Measurements from ENCODE around the gene CARD11.

Gene CARD11

DNA sequence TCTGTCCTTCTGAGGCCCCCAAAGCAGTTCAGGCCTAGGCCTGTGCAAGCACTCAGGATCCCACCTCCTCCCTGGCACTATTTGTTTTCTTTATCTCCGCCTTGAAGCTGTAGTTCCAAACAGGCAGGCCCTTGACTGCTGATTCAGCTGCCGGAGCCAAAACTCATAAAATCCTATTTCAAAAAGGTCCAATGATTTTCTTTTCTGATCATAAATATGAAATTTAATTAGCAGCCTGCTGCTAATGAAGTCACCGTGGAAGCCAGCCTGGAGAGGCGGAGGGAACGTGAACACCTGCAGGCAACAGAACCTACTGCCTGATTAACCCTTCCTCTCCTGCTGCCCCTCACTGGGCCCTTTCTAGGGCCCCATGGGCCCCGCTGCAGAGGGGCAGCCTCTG lies 60.1 kb downstream of the CARD11 start:
- Histone ChIP-seq H3K36me3 (ENCODE audit: insufficient read depth) (no peaks in the 10 kb centered on the region), H3K4me3 (IDR thresholded peaks at IDR 0.05; ENCODE audit: insufficient read depth, low read depth, low read length) (no peak overlapping the region), H3K4me1 (ENCODE audit: low read depth, poor library complexity, severe bottlenecking) (peaks cover 13% of the 10 kb centered on the region), H3K27ac (no peak overlapping the region), H3K4me2 (no peak overlapping the region), H3K79me2 (ENCODE audit: insufficient read depth, low read depth) (no peaks in the 10 kb centered on the region), H2AFZ (ENCODE audit: low read depth) (no peak overlapping the region), H3K9ac (no peak overlapping the region), H3K27me3 (ENCODE audit: insufficient read depth, low read depth) (no peaks in the 10 kb centered on the region), H4K20me1 (ENCODE audit: insufficient read depth) (no peaks in the 10 kb centered on the region)
- TF ChIP-seq, protein P1, sequence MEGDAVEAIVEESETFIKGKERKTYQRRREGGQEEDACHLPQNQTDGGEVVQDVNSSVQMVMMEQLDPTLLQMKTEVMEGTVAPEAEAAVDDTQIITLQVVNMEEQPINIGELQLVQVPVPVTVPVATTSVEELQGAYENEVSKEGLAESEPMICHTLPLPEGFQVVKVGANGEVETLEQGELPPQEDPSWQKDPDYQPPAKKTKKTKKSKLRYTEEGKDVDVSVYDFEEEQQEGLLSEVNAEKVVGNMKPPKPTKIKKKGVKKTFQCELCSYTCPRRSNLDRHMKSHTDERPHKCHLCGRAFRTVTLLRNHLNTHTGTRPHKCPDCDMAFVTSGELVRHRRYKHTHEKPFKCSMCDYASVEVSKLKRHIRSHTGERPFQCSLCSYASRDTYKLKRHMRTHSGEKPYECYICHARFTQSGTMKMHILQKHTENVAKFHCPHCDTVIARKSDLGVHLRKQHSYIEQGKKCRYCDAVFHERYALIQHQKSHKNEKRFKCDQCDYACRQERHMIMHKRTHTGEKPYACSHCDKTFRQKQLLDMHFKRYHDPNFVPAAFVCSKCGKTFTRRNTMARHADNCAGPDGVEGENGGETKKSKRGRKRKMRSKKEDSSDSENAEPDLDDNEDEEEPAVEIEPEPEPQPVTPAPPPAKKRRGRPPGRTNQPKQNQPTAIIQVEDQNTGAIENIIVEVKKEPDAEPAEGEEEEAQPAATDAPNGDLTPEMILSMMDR (conservative IDR thresholded peaks at IDR 0.05; ENCODE audit: low read depth, low read length): no peak

DNA sequence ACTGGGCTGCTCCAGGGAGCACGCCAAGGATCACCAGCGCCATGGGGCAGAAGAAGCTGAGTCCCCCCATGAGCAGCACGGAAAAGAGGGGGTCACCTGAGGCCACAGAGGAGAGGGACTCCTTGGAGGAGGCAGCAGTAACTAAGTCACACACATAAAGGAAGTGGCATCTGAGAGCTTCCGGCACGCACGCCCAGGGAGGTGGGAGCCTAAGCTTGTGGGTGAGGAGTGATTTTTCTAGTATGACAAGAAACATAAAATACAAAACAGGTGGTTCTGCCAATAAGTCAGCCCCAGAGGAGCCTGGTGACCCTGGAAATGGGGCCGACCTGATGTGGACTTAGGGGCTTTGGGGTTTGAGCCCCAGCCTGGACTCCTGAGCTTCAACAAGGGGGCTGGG lies 60.8 kb downstream of the CARD11 start:
- TF ChIP-seq, protein P1 (conservative IDR thresholded peaks at IDR 0.05; ENCODE audit: low read depth, low read length): no peak
- Histone ChIP-seq H3K9ac (no peak overlapping the region), H2AFZ (ENCODE audit: low read depth) (no peak overlapping the region), H3K79me2 (ENCODE audit: insufficient read depth, low read depth) (no peaks in the 10 kb centered on the region), H3K27ac (no peak overlapping the region), H3K4me1 (ENCODE audit: low read depth, poor library complexity, severe bottlenecking) (peaks cover 17% of the 10 kb centered on the region), H4K20me1 (ENCODE audit: insufficient read depth) (no peaks in the 10 kb centered on the region), H3K4me2 (no peak overlapping the region), H3K36me3 (ENCODE audit: insufficient read depth) (no peaks in the 10 kb centered on the region), H3K27me3 (ENCODE audit: insufficient read depth, low read depth) (no peaks in the 10 kb centered on the region), H3K4me3 (IDR thresholded peaks at IDR 0.05; ENCODE audit: insufficient read depth, low read depth, low read length) (no peak overlapping the region)

DNA sequence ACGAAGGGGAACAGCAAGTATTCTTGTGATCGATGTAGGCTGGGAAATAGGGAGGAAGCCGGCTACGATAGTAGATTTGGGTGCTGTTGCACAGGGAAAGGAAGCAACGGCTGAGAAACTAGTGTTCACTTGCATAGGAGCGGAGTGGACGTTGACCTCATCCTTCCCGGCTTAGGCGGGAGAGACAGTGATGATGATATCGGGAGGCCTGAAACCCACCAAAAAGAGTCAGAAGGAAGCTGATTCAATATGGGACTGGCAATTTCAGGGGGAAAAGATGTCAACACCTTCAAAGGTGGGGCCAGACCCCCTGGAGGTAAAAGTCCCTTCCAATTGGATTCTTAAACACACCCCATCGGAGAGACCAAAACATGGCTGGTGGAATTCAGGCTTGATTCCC lies 61.3 kb downstream of the CARD11 start:
- Histone ChIP-seq H3K4me1 (ENCODE audit: low read depth, poor library complexity, severe bottlenecking) (peaks cover 22% of the 10 kb centered on the region), H3K79me2 (ENCODE audit: insufficient read depth, low read depth) (no peaks in the 10 kb centered on the region), H3K4me2 (no peak overlapping the region), H3K27ac (no peak overlapping the region), H4K20me1 (ENCODE audit: insufficient read depth) (no peaks in the 10 kb centered on the region), H2AFZ (ENCODE audit: low read depth) (no peak overlapping the region), H3K27me3 (ENCODE audit: insufficient read depth, low read depth) (no peaks in the 10 kb centered on the region), H3K9ac (no peak overlapping the region), H3K36me3 (ENCODE audit: insufficient read depth) (no peaks in the 10 kb centered on the region), H3K4me3 (IDR thresholded peaks at IDR 0.05; ENCODE audit: insufficient read depth, low read depth, low read length) (no peak overlapping the region)
- TF ChIP-seq, protein P1 (conservative IDR thresholded peaks at IDR 0.05; ENCODE audit: low read depth, low read length): no peak

DNA sequence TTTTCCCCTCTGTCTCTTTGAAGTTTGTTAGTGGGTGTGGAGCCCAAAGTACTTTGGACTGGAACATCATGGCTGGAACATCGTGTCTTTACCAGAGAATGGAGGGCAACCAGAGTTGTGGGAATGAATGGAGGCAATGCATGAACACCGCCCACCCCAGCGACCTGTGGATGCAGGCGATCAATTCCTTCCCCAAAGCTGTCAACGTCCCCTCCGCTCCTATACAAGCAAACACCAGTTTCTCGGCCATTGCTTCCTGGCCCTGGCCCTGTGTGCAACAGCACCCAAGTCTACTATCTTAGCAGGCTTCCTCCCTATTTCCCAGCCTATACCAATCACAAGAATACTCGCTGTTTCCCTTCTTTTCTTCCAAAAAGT lies 62.6 kb downstream of the CARD11 start:
- Histone ChIP-seq H2AFZ (ENCODE audit: low read depth) (no peak overlapping the region), H4K20me1 (ENCODE audit: insufficient read depth) (no peaks in the 10 kb centered on the region), H3K4me3 (IDR thresholded peaks at IDR 0.05; ENCODE audit: insufficient read depth, low read depth, low read length) (no peak overlapping the region), H3K4me1 (ENCODE audit: low read depth, poor library complexity, severe bottlenecking) (peaks cover 25% of the 10 kb centered on the region), H3K79me2 (ENCODE audit: insufficient read depth, low read depth) (no peaks in the 10 kb centered on the region), H3K4me2 (no peak overlapping the region), H3K36me3 (ENCODE audit: insufficient read depth) (no peaks in the 10 kb centered on the region), H3K9ac (no peak overlapping the region), H3K27ac (no peak overlapping the region), H3K27me3 (ENCODE audit: insufficient read depth, low read depth) (no peaks in the 10 kb centered on the region)
- TF ChIP-seq, protein P1 (conservative IDR thresholded peaks at IDR 0.05; ENCODE audit: low read depth, low read length): no peak

All from KMS-11 (cell line).